ENCODE measurements around the gene CRB1.

DNA sequence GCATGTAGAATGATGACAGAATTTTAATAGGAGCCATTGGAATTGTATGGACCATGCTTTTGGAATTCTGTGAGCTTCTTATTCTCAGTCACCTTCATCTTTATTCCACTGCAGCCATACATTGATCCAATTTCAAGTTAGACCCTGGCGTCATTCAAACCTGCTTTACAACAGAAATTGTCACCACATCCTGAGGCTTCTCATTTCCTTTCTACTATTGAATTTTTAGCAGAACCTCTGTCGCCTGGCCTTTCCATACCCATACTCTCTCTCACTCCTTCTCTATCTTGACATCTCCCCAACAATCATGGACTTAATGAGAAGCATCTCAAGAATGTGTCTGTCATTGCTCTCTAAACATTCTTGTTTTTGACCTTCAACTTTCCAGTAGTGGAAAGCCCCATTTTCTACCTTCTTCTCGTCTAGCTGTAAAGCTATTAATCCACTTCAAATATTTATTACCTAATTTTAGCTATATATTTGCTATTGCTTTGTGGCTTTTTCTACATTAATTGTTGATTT is 74.1 kb downstream of the CRB1 start:
- no peak for TF ChIP-seq GATA2 (IDR thresholded peaks at IDR 0.05; ENCODE audit: low read depth, low read length)
- no peak for TF ChIP-seq GATA3 (IDR thresholded peaks at IDR 0.05; ENCODE audit: low read depth, low read length)
